ENCODE measurements around the gene SCN9A.

DNA sequence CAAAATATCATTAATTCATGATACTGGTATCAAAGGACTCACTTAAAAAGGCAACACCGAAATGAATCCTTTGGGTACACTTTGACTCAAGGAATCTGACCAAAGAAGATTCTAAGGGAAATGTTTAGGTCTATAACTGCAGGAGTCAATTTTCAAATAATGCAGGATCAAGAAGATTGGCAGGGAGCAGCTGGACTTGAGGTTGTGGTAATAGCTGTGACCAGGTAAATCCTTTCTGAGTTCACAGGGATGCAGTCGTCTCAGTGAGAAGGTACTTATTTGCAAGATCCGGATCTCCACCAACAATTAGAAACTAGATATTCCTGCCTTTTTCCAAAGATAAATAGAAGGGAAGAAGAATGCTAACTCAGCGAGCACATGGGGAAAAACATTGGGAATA, 96.9 kb downstream of the SCN9A start:
- TF ChIP-seq, protein P1, sequence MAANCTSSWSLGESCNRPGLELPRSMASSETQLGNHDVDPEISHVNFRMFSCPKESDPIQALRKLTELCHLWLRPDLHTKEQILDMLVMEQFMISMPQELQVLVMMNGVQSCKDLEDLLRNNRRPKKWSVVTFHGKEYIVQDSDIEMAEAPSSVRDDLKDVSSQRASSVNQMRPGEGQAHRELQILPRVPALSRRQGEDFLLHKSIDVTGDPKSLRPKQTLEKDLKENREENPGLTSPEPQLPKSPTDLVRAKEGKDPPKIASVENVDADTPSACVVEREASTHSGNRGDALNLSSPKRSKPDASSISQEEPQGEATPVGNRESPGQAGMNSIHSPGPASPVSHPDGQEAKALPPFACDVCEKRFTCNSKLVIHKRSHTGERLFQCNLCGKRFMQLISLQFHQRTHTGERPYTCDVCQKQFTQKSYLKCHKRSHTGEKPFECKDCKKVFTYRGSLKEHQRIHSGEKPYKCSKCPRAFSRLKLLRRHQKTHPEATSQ (tag by site-specific recombination; IDR thresholded peaks at IDR 0.05), result no peak
- TF ChIP-seq ZNF324 (tag by site-specific recombination; IDR thresholded peaks at IDR 0.05) (no peak), ZNF544 (tag by site-specific recombination; IDR thresholded peaks at IDR 0.05) (no peak), TCF7L2 (IDR thresholded peaks at IDR 0.05; ENCODE audit: borderline replicate concordance, low read depth, low read length) (no peak), ZSCAN30 (tag by site-specific recombination; IDR thresholded peaks at IDR 0.05) (no peak), ZNF37A (tag by site-specific recombination; IDR thresholded peaks at IDR 0.05) (no peak), ZNF621 (tag by site-specific recombination; IDR thresholded peaks at IDR 0.05) (no peak), ZNF473 (tag by site-specific recombination; IDR thresholded peaks at IDR 0.05) (no peak), YY1 (tag by site-specific recombination; IDR thresholded peaks at IDR 0.05) (no peak)
- TF ChIP-seq, protein P2, sequence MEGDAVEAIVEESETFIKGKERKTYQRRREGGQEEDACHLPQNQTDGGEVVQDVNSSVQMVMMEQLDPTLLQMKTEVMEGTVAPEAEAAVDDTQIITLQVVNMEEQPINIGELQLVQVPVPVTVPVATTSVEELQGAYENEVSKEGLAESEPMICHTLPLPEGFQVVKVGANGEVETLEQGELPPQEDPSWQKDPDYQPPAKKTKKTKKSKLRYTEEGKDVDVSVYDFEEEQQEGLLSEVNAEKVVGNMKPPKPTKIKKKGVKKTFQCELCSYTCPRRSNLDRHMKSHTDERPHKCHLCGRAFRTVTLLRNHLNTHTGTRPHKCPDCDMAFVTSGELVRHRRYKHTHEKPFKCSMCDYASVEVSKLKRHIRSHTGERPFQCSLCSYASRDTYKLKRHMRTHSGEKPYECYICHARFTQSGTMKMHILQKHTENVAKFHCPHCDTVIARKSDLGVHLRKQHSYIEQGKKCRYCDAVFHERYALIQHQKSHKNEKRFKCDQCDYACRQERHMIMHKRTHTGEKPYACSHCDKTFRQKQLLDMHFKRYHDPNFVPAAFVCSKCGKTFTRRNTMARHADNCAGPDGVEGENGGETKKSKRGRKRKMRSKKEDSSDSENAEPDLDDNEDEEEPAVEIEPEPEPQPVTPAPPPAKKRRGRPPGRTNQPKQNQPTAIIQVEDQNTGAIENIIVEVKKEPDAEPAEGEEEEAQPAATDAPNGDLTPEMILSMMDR (tag by site-specific recombination; IDR thresholded peaks at IDR 0.05), result no peak
- TF ChIP-seq, protein P3, sequence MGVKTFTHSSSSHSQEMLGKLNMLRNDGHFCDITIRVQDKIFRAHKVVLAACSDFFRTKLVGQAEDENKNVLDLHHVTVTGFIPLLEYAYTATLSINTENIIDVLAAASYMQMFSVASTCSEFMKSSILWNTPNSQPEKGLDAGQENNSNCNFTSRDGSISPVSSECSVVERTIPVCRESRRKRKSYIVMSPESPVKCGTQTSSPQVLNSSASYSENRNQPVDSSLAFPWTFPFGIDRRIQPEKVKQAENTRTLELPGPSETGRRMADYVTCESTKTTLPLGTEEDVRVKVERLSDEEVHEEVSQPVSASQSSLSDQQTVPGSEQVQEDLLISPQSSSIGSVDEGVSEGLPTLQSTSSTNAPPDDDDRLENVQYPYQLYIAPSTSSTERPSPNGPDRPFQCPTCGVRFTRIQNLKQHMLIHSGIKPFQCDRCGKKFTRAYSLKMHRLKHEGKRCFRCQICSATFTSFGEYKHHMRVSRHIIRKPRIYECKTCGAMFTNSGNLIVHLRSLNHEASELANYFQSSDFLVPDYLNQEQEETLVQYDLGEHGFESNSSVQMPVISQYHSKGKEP (tag by site-specific recombination; IDR thresholded peaks at IDR 0.05), result no peak
- TF ChIP-seq, protein P4, sequence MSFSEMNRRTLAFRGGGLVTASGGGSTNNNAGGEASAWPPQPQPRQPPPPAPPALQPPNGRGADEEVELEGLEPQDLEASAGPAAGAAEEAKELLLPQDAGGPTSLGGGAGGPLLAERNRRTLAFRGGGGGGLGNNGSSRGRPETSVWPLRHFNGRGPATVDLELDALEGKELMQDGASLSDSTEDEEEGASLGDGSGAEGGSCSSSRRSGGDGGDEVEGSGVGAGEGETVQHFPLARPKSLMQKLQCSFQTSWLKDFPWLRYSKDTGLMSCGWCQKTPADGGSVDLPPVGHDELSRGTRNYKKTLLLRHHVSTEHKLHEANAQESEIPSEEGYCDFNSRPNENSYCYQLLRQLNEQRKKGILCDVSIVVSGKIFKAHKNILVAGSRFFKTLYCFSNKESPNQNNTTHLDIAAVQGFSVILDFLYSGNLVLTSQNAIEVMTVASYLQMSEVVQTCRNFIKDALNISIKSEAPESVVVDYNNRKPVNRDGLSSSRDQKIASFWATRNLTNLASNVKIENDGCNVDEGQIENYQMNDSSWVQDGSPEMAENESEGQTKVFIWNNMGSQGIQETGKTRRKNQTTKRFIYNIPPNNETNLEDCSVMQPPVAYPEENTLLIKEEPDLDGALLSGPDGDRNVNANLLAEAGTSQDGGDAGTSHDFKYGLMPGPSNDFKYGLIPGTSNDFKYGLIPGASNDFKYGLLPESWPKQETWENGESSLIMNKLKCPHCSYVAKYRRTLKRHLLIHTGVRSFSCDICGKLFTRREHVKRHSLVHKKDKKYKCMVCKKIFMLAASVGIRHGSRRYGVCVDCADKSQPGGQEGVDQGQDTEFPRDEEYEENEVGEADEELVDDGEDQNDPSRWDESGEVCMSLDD (tag by site-specific recombination; IDR thresholded peaks at IDR 0.05), result no peak
- TF ChIP-seq, protein P5, sequence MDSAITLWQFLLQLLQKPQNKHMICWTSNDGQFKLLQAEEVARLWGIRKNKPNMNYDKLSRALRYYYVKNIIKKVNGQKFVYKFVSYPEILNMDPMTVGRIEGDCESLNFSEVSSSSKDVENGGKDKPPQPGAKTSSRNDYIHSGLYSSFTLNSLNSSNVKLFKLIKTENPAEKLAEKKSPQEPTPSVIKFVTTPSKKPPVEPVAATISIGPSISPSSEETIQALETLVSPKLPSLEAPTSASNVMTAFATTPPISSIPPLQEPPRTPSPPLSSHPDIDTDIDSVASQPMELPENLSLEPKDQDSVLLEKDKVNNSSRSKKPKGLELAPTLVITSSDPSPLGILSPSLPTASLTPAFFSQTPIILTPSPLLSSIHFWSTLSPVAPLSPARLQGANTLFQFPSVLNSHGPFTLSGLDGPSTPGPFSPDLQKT (IDR thresholded peaks at IDR 0.05; ENCODE audit: borderline replicate concordance, low read depth, low read length), result no peak
